OCI-LY3 (cell line): ENCODE data around the gene SPRR2B.
"Not testable (repeated sequence)": the region's sequence is repeated elsewhere in the genome, so short reads cannot be mapped to it uniquely, and the experiment has no call there.

Source experiments
- H2AFZ ChIP-seq: fragments of 200-600, 300-600 bp; shearing (Covaris generic); 2 replicates; pipeline ENCODE4 v1.6.0; 2014; ENCODE audit warnings: antibody characterized with exemption, low read depth, low read length
- H3K27ac ChIP-seq: fragments of 200-600, 300-600 bp; sonication (generic); 2 replicates; pipeline ENCODE4 v1.5.1; 2014; ENCODE audit warnings: mild to moderate bottlenecking, low read length, moderate library complexity, mixed read lengths
- H3K27me3 ChIP-seq: fragments of 200-600, 300-600 bp; sonication (generic); 2 replicates; pipeline ENCODE4 v1.6.1; 2014; ENCODE audit warnings: low read depth, low read length, mixed read lengths
- H3K36me3 ChIP-seq: fragments of 200-600, 300-600 bp; sonication (generic); replicated peaks from 2 replicates; pipeline ENCODE3; 2014; ENCODE audit warnings: low read depth, low read length, mixed read lengths
- H3K4me1 ChIP-seq: fragments of 300-600, 200-600 bp; sonication (generic); 2 replicates; pipeline ENCODE4 v1.6.1; 2014; ENCODE audit warnings: low read length, mixed read lengths
- H3K4me2 ChIP-seq: fragments of 200-600, 300-600 bp; sonication (generic); 2 replicates; pipeline ENCODE4 v1.6.1; 2014; ENCODE audit warnings: low read length, mixed read lengths
- H3K4me3 ChIP-seq: fragments of 300-600, 200-600 bp; sonication (generic); 2 replicates; pipeline ENCODE4 v1.5.1; 2014; ENCODE audit warnings: antibody characterized with exemption, mild to moderate bottlenecking, low read length, moderate library complexity
- H3K79me2 ChIP-seq: fragments of 300-600, 200-600 bp; shearing (Covaris generic); 2 replicates; pipeline ENCODE4 v1.6.1; 2014; ENCODE audit warnings: mild to moderate bottlenecking, low read length, mixed read lengths
- H3K9ac ChIP-seq: fragments of 300-600, 200-600 bp; shearing (Covaris generic); 2 replicates; pipeline ENCODE4 v1.6.0; 2014; ENCODE audit warnings: mild to moderate bottlenecking, low read length, moderate library complexity
- H3K9me3 ChIP-seq: fragments of 200-600, 300-600 bp; shearing (Covaris generic); 2 replicates; pipeline ENCODE4 v1.6.1; 2014; ENCODE audit warnings: low read length, mixed read lengths; ENCODE audit not compliant: insufficient read depth
- H4K20me1 ChIP-seq: fragments of 200-600, 300-600 bp; sonication (generic); 2 replicates; pipeline ENCODE4 v1.6.1; 2016; ENCODE audit warnings: low read length, mixed read lengths; ENCODE audit not compliant: insufficient read depth
- CTCF ChIP-seq: fragments of 200-600, 300-600 bp; sonication (generic); IDR thresholded peaks from 2 replicates; pipeline ENCODE4 v1.5.1; 2014; ENCODE audit warnings: antibody characterized with exemption, low read length, low read depth
- EZH2phosphoT487 ChIP-seq: fragments of 200-600 bp; shearing (Covaris generic); IDR thresholded peaks from 2 replicates; pipeline ENCODE4 v1.6.1; 2018; ENCODE audit warnings: antibody characterized with exemption, mixed run types, low read depth

Gene SPRR2B

GRCh38 chr1:153058826-153059784 is 12.3 kb downstream of the SPRR2B start:
- Histone ChIP-seq H3K9ac (no peak overlapping the region), H3K4me3 (no peak overlapping the region), H4K20me1 (no peaks in the 10 kb centered on the region), H3K36me3 (no peaks in the 10 kb centered on the region), H3K4me1 (no peaks in the 10 kb centered on the region; the same call in 1 of the 2 replicates), H3K27ac (no peak overlapping the region), H3K4me2 (no peak overlapping the region), H2AFZ (no peak overlapping the region), H3K27me3 (peaks cover 75% of the 10 kb centered on the region), H3K9me3 (no peaks in the 10 kb centered on the region), H3K79me2 (no peaks in the 10 kb centered on the region)
- no peak for TF ChIP-seq EZH2phosphoT487
- TF ChIP-seq CTCF: no peak

- no peak overlapping the region for H3K9ac ChIP-seq
- peaks cover 79% of the 10 kb centered on the region for H3K27me3 ChIP-seq
- H3K4me2 ChIP-seq: no peak overlapping the region
- no peaks in the 10 kb centered on the region for H4K20me1 ChIP-seq
- H3K4me1 ChIP-seq: no peaks in the 10 kb centered on the region; the same call in 1 of the 2 replicates
- no peak overlapping the region for H3K27ac ChIP-seq
- H3K4me3 ChIP-seq: no peak overlapping the region
- H3K36me3 ChIP-seq: no peaks in the 10 kb centered on the region
- TF ChIP-seq EZH2phosphoT487 (no peak), CTCF (peak; percentile 38)
- H3K79me2 ChIP-seq: no peaks in the 10 kb centered on the region
- H3K9me3 ChIP-seq: no peaks in the 10 kb centered on the region
- no peak overlapping the region for H2AFZ ChIP-seq
Observed at GRCh38 chr1:153058154-153058553, 13.3 kb downstream of the SPRR2B start.

GRCh38 chr1:153057375-153057774 is 14.0 kb downstream of the SPRR2B start, which contains the start of gene SPRR2A:
Gene SPRR2A, minus strand, starts transcription at chr1:153057512. Its CDS starts 777 bp downstream, at chr1:153056735.
- Histone ChIP-seq H2AFZ (no peak within 1 kb of the TSS), H3K27me3 (peaks cover 84% of the 10 kb centered on the region)
- TF ChIP-seq CTCF (no peak), EZH2phosphoT487 (no peak)

GRCh38 chr1:153056111-153056510 is 15.3 kb downstream of the SPRR2B start:
- H2AFZ ChIP-seq, H3K27ac ChIP-seq, H3K79me2 ChIP-seq, H3K4me3 ChIP-seq, H4K20me1 ChIP-seq, H3K9ac ChIP-seq, H3K36me3 ChIP-seq, H3K4me1 ChIP-seq, H3K4me2 ChIP-seq, H3K9me3 ChIP-seq: not testable (repeated sequence)
- H3K27me3 ChIP-seq: peaks cover 86% of the 10 kb centered on the region

More at GRCh38 chr1:153057375-153057774, 14.0 kb downstream of the SPRR2B start, which contains the start of gene SPRR2A:
- no peaks in the 10 kb centered on the region for H3K9me3 ChIP-seq
- H3K27ac ChIP-seq: no peak within 1 kb of the TSS
- no peaks in the 10 kb centered on the region for H4K20me1 ChIP-seq
- H3K79me2 ChIP-seq: no peaks in the 10 kb centered on the region
- H3K4me2 ChIP-seq: no peak within 1 kb of the TSS
- no peaks in the 10 kb centered on the region for H3K36me3 ChIP-seq
- no peak within 1 kb of the TSS for H3K9ac ChIP-seq
- no peak within 1 kb of the TSS for H3K4me3 ChIP-seq
- no peaks in the 10 kb centered on the region; the same call in 1 of the 2 replicates for H3K4me1 ChIP-seq
